NOMO-1 treated with dmso at 0.1 percent for 144 hours (cell line): Measurements from ENCODE around the gene ENPEP.

Experiments
- DNase-seq: peaks from one replicate; lab custom pipeline; 2025; ENCODE audit not compliant: unreplicated experiment; lab: John Stamatoyannopoulos, UW

Gene ENPEP

GRCh38 chr4:110597582-110597981 lies 121.6 kb downstream of the ENPEP start:
- DNase-seq: no peak

GRCh38 chr4:110602061-110602460 lies 126.1 kb downstream of the ENPEP start:
- DNase-seq: no peak

GRCh38 chr4:110605077-110605476 lies 129.1 kb downstream of the ENPEP start:
- DNase-seq: no peak

- DNase-seq: no peak
Measured at GRCh38 chr4:110609044-110609750, 133.2 kb downstream of the ENPEP start.

GRCh38 chr4:110610620-110610939 lies 134.6 kb downstream of the ENPEP start:
- no peak for DNase-seq

GRCh38 chr4:110610940-110611831 lies 135.2 kb downstream of the ENPEP start:
- no peak for DNase-seq

GRCh38 chr4:110611968-110612447 lies 136.1 kb downstream of the ENPEP start:
- no peak for DNase-seq

- DNase-seq: no peak
Measured at GRCh38 chr4:110612631-110613269, 136.8 kb downstream of the ENPEP start.

GRCh38 chr4:110613745-110614144 lies 137.8 kb downstream of the ENPEP start:
- DNase-seq: no peak

GRCh38 chr4:110614173-110614963 lies 138.4 kb downstream of the ENPEP start:
- DNase-seq: no peak
